GM18870 (cell line): ENCODE data around the gene RNFT2.
"Not testable (repeated sequence)": the region's sequence is repeated elsewhere in the genome, so short reads cannot be mapped to it uniquely, and the experiment has no call there.

Experiments used
- ATAC-seq: cut with Tn5 transposase; IDR thresholded peaks from one replicate; pipeline ENCODE4 v1.9.1; 2021; ENCODE audit warnings: moderate library complexity; ENCODE audit not compliant: unreplicated experiment

Gene RNFT2

DNA sequence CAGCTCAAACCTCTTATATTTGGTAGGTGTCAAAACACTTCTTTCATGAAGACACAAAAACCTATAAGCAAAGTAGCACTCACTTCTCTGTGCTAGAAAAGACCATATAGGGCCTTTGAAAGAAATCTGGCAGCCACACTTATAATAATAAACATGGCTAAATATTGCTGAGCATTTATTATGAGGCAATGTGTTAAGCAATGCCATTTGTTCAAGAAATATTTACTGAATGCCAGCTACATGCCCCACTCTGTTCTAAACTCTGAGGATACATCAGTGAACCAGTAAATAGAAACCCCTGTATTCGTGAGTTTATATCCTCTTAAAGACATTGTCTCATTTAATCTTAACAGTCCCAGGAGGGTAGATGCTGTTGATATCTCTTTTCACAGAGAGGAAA is 52.0 kb downstream of the RNFT2 start:
- no peak for ATAC-seq

DNA sequence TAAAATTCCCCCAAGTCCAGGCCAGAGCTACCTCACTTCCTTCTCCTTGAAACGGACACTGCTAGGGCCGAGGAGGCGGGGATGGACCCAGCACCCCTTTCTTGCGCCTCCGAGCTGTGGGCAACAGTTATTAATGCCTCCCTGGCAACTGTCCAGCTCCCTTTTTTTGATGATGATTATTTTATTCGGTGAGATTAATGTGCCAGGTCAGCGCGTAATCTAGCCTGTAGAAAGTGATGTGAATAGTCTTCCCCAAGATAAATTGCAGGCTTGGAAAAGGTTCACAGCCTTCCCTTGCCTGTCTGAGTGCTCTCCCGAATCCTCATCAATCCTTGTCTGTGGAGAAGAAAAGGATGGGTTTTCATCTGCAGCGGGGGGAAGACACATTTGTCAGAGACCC is 54.3 kb downstream of the RNFT2 start:
- no peak for ATAC-seq

DNA sequence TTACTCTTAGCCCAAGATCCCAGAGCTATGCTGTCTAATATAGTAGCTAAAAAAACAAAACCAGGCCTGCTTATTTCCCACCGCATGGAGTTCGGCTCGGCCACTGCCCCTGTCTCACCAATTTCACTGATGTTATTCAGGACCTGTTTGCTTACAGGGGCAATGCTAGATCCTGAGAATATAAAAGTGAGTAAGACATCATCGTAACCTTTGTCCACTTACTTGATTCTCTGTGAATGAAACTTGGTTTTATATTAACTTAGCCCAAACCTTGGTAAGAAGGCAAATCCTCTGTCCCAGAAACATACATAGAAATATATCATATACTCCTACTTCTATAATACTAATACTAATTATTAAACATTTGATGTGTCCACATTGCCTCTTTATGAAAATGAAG is 56.6 kb downstream of the RNFT2 start:
- no peak for ATAC-seq

DNA sequence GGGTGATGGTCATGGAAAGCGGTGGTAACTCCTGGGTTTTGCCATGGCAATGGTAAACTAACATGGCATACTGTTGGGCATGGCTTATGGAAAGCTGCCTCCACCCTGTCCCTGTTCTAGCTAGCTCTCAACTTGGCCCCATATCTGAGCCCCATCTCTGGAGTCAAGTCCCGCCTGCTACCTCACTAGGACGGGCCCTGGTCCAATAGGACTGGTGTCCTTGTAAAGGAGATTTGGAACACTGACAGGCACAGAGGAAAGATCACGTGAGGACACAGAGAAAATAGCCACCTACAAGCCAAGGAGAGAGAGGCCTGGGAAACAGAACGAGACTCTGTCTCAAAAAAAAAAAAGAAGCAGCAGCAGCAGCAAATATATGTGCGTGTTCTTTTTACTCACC is 59.8 kb downstream of the RNFT2 start:
- ATAC-seq = no peak

DNA sequence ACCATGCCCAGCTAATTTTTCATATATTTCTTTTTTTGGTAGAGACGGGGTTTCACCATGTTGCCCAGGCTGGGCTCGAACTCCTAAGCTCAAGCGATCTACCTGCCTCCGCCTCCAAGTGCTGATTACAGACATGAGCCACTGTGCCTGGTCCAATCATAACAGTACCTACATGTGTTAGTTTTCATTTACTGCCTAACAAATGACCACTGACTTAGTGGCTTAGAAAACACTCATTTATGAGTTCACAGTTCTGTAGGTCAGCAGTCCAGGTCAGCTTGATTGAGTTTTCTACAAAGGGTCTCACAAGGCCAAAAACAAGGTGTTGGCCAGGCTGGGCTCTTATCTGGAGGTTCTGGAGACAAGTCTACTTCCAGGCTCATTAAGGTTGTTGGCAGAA is 60.6 kb downstream of the RNFT2 start:
- ATAC-seq = no peak

DNA sequence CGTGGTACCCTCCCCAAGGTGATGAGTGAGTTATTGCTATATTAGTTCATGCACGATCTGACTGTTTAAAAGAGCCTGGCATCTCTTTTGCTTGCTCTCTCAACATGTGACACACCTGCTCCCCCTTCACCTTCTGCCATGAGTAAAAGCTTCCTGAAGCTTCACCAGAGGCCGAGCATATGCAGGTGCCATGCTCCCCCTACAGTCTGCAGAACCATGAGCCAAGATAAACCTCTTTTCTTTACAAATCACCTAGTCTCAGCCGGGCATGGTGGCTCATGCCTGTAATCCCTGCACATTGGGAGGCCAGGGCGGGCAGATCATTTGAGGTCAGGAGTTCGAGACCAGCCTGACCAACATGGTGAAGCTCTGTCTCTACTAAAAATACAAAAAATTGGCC is 61.8 kb downstream of the RNFT2 start:
- no peak for ATAC-seq

DNA sequence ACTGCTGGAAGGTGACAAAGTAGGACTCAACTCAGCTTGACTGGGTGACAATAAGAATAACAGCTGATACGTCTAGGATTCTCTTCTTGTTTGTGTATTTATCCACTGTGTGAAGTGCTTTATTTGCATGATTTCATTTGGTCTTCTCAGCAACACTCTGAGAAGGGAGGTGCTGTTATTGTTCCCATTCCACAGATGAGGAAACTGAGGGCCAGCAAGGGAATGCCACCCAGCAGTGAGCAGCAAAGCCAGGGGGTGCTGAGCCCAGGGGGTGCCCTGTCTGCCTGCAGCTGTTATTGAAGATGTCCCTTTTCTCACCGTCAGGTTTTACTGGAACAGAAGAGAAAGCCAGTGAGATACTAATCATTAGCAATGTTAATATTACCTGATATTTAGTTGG is 62.8 kb downstream of the RNFT2 start:
- ATAC-seq = no peak

DNA sequence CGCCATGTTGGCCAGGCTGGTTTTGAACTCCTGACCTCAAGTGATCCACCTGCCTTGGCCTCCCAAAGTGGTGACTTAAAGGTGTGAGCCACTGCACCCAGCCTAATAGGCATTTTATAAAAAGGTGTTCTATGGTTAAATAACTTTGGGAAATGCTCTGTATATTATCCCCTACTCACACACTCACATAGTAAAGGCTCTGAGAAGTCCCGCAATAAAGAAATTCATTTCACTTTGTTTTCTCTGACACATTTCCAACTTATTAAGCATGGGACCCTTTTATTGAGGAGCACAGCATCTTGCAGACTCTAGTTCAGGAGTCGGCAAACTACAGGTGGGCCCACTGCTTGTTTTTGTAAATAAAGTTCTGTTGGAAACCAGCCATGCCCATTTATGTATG is 63.9 kb downstream of the RNFT2 start:
- no peak for ATAC-seq

DNA sequence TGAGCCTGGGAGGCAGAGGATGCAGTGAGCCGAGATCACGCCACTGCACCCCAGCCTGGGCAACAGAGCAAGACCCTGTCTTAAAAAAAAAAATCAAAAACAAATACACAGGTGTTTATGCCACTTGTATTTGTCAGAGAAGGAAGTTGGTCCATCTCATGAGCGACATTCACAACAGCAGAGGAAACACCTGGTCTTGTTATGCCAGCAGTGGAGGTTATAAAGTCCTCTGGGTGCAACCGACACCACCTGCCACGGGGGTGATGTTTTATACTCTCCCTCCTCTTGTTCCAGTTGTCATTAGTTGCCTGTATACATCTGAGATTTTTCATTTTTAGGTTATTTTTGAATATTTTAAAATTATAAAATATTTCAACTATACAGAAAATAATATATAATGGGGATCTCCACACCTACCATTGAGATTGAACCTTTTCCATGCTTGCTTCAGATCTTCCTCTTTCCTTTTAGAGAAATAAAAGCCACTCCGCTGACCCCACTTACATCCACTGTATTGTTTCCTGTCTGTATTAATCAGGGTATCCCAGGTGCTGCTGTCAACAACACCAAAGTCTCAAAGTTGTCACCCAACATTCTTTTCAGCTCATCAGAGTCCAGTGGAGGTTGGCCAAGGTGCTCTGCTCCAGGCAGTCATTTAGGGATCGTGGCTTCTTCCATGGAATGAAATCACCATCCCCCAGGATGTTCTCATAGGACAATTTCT is 65.1 kb downstream of the RNFT2 start:
- no peak for ATAC-seq

DNA sequence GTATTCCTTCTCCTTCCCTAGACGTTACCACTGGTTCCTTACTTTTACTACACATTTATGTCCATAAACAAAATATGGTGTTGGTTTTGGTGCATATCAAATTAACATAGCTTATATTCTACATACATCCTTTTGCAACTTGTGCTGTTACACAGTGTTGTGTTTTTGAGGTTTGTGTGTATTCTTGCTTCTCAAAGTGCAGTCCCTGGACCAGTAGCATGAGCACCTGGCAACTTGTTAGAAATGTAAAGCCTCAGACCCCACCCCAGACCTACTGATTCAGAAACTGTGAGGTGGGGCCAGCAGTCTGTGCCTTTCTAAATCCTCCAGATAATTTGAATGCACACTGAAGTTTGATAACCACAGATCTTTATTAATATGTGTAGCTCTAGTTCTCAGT is 65.9 kb downstream of the RNFT2 start:
- no peak for ATAC-seq

DNA sequence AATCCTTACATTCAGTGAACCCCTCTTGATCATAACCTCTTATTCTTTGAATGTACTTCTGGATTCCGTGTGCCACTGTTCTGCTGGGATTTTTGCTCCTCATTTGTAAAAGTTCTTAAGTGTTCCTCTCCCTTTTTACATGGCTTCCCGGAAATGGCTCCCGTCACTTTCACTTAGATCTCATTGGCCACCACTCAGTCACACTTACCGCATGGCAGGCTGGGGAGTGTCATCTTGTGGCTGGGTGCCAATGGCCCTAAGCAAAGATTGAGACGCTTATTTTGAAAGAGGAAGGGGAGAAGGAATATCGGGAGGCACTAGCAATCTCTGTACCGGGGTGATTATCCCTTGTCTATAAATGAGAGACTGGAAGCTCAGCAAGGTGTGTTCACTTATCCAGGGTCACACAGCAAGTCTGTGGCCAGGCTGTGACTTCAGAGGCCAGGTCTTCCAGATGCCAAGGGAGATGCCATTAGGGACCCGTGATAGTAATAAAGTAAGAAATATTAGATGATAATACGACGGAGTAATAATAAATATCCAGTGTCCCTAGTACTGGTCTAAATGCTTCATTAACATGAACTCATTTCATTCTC is 68.8 kb downstream of the RNFT2 start:
- no peak for ATAC-seq

DNA sequence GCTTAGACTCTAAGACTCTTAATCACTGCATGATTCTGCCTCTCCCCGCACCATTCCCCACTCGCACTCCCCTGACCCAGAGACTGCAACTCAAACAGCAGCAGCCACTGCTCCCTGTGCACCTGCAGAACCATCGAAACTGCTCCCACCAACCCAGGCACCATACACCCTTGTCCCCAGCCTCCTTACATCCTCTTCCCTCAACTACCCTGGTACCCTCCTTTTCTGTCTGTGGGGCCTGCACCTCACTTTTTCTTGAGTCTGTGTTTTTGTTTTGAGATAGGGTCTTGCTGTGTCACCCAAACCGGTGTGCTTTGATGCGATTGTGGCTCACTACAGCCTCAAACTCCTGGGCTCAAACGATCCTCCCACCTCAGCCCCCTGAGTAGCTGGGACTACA is 69.4 kb downstream of the RNFT2 start:
- no peak for ATAC-seq

DNA sequence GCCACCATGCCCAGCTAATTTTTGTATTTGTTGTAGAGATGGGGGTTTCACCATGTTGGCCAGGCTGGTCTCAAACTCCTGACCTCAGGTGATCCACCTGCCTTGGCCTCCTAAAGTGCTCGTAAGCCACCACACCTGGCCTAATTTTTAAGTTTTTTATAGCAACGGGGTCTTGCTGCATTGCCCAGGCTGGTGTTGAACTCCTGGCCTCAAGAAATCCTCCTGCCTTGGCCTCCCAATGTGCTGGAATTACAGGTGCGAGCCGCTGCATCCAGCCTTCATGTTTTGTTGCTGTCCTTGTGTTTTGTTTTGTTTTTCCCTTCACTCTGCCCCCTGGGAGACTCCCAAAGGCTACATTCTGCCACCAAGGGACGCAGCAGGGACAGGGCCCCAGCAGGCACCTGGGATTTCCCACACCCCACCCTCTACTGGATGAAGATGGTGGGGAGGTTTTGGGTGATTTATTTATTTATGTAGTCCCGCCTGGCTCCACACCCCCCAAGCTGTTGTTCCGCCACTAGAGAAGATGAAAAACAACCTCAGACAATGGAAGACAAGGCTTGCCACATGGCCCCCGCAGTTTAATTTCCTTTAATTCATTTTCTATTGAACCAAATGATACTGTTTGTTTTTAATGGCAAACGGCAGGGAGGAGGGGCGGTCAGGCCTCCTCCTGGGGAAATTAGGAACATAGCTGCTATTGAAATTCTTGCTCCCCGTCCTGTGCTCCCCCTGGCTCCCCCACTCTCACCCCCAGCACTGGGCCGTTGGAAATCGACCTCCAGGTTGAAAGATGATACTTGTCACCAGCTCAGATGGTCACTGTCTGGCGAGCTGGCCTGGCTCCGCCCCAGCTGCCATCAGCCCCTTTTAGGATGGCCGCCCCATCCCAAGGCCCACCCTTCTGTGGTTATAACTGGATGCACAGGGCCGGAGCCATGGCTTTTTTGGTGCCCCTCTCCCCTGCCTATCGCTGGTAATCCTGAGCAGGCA is 70.3 kb downstream of the RNFT2 start:
- no peak for ATAC-seq

DNA sequence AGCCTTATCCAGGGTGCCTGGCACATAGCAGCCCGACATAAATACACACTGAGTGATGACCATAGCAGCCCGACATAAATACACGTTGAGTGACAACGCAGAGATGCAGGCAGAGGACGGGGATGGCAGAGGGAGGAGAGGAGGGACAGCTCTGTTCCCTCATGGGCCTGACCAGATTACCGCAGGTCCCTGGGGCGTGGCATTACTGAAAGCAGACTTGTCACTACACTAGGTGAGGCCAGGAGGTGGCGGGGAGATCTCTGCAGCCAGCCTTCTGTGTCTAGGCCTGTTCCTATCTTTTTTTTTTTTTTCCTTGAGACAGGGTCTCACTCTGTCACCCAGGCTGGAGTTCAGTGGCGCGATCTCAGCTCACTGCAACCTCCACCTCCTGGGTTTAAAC is 74.1 kb downstream of the RNFT2 start:
- no peak for ATAC-seq

DNA sequence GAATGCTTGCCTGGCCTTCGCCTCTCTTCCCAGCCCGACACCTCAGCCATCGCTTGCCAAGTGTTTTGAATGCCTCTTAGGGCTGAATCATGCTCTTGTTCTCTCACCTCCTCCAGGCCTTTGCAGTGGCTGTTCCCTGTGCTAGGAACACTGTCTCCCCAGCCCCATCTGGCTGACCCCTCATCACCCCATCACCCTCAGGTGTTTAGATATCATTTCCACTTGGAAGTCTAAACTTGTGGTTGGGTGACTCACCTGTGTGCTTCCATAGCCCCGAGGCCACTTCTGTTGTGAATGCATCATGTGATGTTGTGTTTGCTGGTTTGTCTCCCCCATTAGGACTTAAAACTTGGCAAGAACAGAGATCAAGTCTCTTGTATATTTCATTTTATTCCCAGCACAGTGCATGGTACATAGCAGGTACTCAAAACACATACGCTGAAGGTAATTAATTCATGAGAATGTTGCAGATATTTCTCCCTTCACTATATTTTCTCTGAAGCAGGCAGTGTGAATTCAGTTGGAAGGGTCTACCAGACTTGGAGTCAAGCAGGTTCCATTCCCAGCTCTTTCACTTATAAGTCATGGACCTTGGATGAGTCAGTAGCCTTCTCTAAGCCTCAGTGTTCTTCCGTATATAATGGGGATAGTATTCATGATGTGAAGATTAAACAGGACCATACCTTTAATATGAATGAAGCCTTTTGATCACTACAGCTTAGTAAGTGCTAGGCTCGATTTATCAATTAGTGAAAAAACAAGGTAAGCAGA is 75.3 kb downstream of the RNFT2 start:
- no peak for ATAC-seq

DNA sequence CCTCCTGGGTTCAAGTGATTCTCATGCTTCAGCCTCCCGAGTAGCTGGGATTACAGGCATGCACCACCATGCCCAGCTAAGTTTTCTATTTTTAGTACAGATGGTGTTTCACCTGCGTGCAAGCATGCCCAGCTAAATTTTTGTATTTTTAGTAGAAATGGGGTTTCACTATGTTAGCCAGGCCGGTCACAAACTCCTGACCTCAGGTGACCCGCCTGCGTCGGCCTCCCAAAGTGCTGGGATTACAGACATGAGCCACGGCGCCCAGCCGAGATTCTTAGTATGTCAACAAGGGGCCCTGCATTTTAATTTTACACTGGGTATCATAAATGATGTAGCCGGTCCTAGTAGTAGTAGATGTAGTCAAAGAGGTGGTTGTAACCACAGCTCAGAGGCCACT is 76.7 kb downstream of the RNFT2 start:
- not testable (repeated sequence) for ATAC-seq

DNA sequence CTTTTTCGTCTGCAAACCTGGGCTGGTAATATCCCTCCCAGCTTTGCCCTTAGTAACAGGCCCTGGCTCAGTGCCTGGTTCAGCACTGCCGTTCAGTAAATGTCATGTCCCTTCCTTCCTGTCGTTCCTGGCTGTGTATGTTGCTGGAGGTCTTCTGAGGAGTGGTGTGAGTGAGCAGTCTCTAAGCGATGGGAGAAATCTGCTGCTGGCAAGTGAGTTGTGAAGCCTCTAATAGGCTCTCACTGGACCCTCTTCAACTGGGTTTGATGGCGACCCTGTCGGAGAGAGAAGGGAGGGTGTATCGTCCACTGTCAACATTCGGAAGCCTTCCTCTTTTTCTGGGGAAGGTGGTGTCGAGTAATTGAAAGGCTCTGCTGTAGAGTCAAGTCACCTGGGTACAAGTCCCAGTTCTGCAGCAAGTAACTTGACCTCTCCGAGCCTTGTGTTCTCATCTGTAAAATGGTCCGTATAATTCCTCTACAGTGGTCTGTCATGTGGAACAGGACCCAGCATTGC is 80.3 kb downstream of the RNFT2 start:
- peak; percentile 12 for ATAC-seq

DNA sequence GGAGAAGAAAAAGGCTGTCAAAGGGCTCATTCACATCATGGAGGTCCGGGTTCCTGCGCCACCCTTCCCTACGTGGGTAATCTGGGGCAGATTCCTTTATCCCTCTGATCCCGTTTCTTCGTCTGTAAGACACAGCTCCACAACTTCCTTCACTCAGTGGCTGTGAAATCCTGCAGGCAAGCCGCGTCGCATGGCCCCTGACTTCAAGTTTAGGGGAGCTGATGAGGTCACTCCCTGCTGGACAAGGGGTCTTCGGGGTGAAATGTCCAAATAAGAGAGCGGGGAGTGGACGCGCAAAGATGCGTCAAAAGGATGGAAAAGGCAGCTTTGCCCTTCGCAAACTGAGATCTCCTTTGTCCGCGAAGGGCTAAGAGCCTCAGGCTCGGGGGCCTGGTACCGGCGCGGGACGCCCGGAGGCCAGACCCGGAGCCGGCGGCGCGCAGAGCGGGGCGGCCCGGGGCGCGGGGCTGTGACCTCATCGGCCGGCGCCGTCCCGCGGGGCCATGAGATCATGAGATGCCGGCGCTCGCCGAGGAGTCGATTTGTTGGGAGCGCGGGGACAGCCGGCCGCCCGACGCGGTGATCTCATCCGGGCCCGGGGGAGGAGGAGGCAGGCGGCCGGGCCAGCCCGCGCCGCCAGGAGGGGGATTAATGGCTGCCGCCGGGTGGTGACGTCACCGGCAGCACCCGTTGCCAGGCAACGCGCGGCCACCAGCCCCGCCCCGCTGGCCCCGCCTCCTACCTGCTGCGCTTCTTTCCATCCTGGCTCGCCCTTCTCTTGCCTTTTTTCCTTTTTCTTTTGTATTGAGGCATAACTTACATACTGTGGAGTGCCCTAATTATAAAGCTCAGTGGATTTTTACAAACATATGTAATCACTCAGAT is 81.1 kb downstream of the RNFT2 start:
- peak; percentile 62 for ATAC-seq

DNA sequence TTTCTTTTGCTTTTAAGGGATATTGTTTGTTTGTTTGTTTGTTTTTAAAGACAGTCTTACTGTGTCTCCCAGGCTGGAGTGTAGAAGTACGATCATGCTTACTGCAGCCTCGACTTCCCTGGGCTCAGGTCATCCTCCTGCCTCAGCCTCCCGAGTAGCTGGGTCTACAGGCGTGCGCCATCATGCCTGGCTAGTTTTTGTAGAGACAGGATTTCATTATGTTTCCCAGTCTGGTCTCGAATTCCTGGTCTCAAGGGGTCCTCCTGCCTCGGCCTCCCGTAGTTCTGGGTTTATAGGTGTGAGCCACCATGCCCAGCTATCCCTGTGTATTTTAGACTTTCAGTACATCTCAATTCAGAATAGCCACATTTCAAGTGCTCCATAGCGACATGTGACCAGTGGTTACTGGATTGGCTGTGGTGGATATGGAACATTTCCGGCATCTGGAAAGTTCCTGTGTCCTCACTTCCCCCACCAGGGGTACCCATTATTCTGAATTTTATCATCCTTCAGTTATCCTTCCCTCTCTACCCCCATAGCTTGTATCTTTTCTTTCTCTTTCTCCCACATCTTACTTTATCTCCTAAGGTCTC is 82.0 kb downstream of the RNFT2 start:
- no peak for ATAC-seq
